Adrenal gland (tissue), 12 donors: Measurements from ENCODE around the gene ASTN2. TPM values are rescaled to one million over a fixed set of nuclear protein-coding genes. Genes with fewer than 3 reads are reported as not detected.

Source experiments
- DNase-seq, 7 donors: peaks; one replicate each; pipeline ENCODE4 v3.0.0-alpha.2; 2019 to 2020
- H3K27ac ChIP-seq, 5 donors: fragments of 200-600 bp; sonication (generic) in 4 of 5; 1 replicate in 3 of 5; 2 replicates in 2 of 5; pipeline versions ENCODE4 v1.5.1 to v1.8.0; 2016 to 2020; ENCODE audit warnings: mild to moderate bottlenecking in 1 of 5
- H3K27me3 ChIP-seq: fragments of 200-600 bp; 2 replicates; pipeline ENCODE4 v1.8.0; 2021
- H3K36me3 ChIP-seq, 2 donors: fragments of 200-600 bp; replicated peaks in 1 of 2; 1 replicate in 1 of 2; 2 replicates in 1 of 2; pipeline versions ENCODE4 v1.5.1 to v1.8.0; 2018 to 2022
- H3K4me1 ChIP-seq, 2 donors: fragments of 200-600 bp; replicated peaks in 1 of 2; 1 replicate in 1 of 2; 2 replicates in 1 of 2; pipeline versions ENCODE4 v1.5.1 to v1.8.0; 2018 to 2021
- H3K4me3 ChIP-seq, 4 donors: fragments of 200-600 bp; sonication (generic) in 3 of 4; one replicate each; pipeline ENCODE4 v1.5.1; 2016 to 2018
- H3K9me3 ChIP-seq, 3 donors: fragments of 200-600 bp; sonication (generic) in 1 of 3; replicated peaks in 1 of 3; 1 replicate in 2 of 3; 2 replicates in 1 of 3; pipeline versions ENCODE4 v1.5.1 to v1.8.0; 2016 to 2021
- POLR2A ChIP-seq, 2 donors: fragments of 450-650 bp; IDR thresholded peaks; one replicate each; pipeline ENCODE4 v1.6.1; 2017; ENCODE audit warnings: antibody characterized with exemption in 2 of 2, mild to moderate bottlenecking in 2 of 2, moderate library complexity in 1 of 2
- WGBS, 4 donors: extraction: QIAGEN DNeasy Blood & Tissue Kit in 2 of 4; methylation state at CpG; one replicate each; pipeline versions ENCODE4 v1.1.5 to v1.1.7; 2013 to 2017; 5-methylcytosine and 5-hydroxymethylcytosine counted together
- intact Hi-C, 2 donors: fragments of 100-400 bp; cut with DNase I; formaldehyde crosslinking; loops; one replicate each; pipeline versions ENCODE4 v1.14.1 to v1.15.0; 2022 to 2023
- polyA plus RNA-seq, 3 donors: library from polyadenylated mRNA; stranded (reverse); fragments of 200-250 nt in 2 of 3; fragments of 350-450 nt in 1 of 3; fragmentation: Illumina TruSeq in 1 of 3; extraction: RNeasy Lipid Tissue Mini Kit (QIAGEN cat#74804) in 1 of 3; gene quantifications; one replicate each; pipeline ENCODE4 v1.2.3, GENCODE V29; 2013 to 2014
- total RNA-seq, 9 donors: library from RNA; depleted of rRNA in 4 of 9; stranded (reverse); fragments of >200 nt in 4 of 9; fragments of 120-200 nt in 1 of 9; fragmentation: NEBNext Ultra II Directional in 1 of 9; extraction: Animal tissue kit (Norgen Biotek cat#: 25700) in 1 of 9; gene quantifications; one replicate each; pipeline versions ENCODE4 v1.1.0 to v1.2.4, GENCODE V29; 2013 to 2023
- TF ChIP-seq, protein P1 (sequence below), 6 experiments: fragments of 450-650 bp in 4 of 6; fragments of 200-600 bp in 2 of 6; sonication (generic) in 1 of 6; IDR thresholded peaks; 1 replicate in 5 of 6; 2 replicates in 1 of 6; pipeline versions ENCODE4 v1.5.1 to v1.8.0; 2016 to 2021; ENCODE audit warnings: antibody characterized with exemption in 6 of 6, mild to moderate bottlenecking in 2 of 6, moderate library complexity in 1 of 6
- donor health status: healthy with polysubstance abuse.
- donor health status: Bipolar disorder and iron deficiency.
- donor health status: DM: yes; HTN: yes; CAD: no.
- donor health status: DM: no; HTN: no; CAD: no.
- donor health status: DM: no; HTN: no; CAD: no.
- donor health status: DM: yes; HTN: yes; CAD: no.

Gene ASTN2
- total and polyA plus RNA-seq, 12 donors: 2.5 to 15.6 (median 6.8) TPM

DNA sequence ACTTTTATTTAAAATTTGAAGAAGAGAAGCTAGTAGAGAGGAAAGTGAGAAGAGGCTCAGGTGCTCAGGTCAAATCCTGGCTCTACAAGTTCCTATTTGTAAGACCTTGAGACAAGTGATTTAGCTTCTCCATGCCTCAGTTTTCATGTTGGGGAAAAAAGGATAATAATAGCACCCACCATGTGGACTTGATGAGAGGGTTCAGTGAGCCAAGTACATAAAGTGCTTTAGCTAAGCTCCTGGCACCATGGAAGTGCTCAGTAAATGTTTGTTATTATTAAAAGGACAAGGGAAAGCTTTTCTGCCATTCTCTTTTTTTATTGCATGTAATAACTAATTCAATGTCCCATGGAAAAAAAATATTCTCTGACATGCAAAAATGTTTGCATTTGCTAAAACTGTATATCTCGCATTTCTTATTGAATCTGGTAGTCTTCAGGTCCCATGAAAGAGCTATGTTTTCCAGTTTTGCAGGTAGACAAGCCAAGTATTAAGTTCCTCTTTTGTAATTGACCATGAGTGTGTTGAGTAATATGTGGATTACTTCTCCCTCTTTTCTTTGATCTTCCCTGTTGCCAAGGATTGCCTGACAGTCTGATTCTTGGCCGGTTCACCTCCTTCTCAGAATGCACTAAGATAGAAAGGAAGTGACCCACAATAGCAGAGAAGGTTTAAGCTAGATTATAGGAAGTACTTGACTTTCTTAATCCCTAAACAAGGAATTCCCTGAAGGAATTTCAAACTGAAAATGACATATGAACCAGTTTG is 773.4 kb downstream of the ASTN2 start:
- 52 to 64% (median 61%) methylated on average over 2 of the region's 2 CpGs for WGBS, 4 donors
- H3K27ac ChIP-seq: no peak overlapping the region
- intact Hi-C loops: no loop called here

DNA sequence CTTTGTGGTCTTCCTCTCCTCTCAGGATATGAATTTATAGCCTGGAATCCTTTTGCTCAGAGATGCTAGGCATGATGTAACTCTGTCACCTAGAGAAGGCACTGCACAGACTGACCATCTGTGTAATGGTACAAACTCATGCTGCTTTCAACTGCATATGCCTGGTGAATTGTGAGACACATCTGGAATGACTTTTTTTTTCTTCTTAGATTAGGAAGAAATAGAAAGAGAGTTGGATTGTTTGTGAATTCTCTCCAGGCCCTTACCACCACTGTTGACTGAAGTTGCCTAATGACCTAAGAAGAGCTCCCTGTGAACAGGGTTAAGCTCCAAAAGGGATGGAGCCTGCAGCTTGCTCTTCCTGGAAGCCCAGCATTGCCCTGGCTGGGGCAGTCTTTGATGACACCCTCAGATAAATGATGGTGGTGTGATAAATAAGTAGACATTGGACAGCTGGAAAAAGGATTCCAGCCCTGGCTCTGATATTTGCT is 775.6 kb downstream of the ASTN2 start:
- no peaks in the 10 kb centered on the region for H3K27me3 ChIP-seq
- H3K36me3 ChIP-seq: no peaks in the 10 kb centered on the region
- intact Hi-C loops: no loop called here
- peaks cover 0 to 1% of the 10 kb centered on the region in 2 donors for H3K4me1 ChIP-seq
- DNase-seq: no peak
- H3K27ac ChIP-seq: no peak overlapping the region
- no peak overlapping the region for H3K4me3 ChIP-seq
- TF ChIP-seq, protein P1, sequence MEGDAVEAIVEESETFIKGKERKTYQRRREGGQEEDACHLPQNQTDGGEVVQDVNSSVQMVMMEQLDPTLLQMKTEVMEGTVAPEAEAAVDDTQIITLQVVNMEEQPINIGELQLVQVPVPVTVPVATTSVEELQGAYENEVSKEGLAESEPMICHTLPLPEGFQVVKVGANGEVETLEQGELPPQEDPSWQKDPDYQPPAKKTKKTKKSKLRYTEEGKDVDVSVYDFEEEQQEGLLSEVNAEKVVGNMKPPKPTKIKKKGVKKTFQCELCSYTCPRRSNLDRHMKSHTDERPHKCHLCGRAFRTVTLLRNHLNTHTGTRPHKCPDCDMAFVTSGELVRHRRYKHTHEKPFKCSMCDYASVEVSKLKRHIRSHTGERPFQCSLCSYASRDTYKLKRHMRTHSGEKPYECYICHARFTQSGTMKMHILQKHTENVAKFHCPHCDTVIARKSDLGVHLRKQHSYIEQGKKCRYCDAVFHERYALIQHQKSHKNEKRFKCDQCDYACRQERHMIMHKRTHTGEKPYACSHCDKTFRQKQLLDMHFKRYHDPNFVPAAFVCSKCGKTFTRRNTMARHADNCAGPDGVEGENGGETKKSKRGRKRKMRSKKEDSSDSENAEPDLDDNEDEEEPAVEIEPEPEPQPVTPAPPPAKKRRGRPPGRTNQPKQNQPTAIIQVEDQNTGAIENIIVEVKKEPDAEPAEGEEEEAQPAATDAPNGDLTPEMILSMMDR (IDR thresholded peaks at IDR 0.05): no peak
- no peak for TF ChIP-seq POLR2A (IDR thresholded peaks at IDR 0.05)
- H3K9me3 ChIP-seq: no peaks in the 10 kb centered on the region

More for the DNA sequence above, 773.4 kb downstream of the ASTN2 start:
- no peak overlapping the region for H3K4me3 ChIP-seq
- no peaks in the 10 kb centered on the region for H3K27me3 ChIP-seq
- H3K4me1 ChIP-seq: peaks cover 0 to 9% of the 10 kb centered on the region in 2 donors
- TF ChIP-seq, protein P1 (IDR thresholded peaks at IDR 0.05): no peak
- TF ChIP-seq POLR2A (IDR thresholded peaks at IDR 0.05): no peak
- no peak for DNase-seq
- H3K36me3 ChIP-seq: no peaks in the 10 kb centered on the region
- no peaks in the 10 kb centered on the region for H3K9me3 ChIP-seq

DNA sequence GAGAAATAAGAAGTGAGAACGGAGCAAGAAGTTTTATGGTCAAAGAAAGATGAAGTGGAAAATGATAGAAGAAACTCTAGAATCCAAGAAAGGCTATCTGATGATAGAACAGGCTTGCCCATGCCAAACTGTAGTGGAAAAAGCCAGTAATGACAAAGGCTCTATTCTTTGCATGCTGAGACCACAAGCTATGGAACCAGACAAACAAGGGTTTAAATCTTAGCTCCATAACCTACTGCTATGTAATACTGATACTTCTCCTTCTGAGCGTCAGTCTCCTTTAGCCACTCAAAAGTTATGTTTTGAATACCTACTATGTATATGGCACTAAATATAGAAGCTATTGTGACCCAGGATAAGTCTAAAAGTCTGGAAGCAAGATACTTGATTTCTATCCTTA is 778.9 kb downstream of the ASTN2 start:
- H3K27me3 ChIP-seq: no peaks in the 10 kb centered on the region
- no peaks in the 10 kb centered on the region for H3K36me3 ChIP-seq
- no peak for DNase-seq
- no peak overlapping the region for H3K4me3 ChIP-seq
- H3K4me1 ChIP-seq: peaks cover 0 to 7% of the 10 kb centered on the region in 2 donors
- intact Hi-C loops: no loop called here
- no peaks in the 10 kb centered on the region for H3K9me3 ChIP-seq
- WGBS, 4 donors: 87 to 95% (median 93%) methylated on average over 2 of the region's 2 CpGs
- TF ChIP-seq, protein P1 (IDR thresholded peaks at IDR 0.05): no peak
- TF ChIP-seq POLR2A (IDR thresholded peaks at IDR 0.05): no peak
- H3K27ac ChIP-seq: no peak overlapping the region

DNA sequence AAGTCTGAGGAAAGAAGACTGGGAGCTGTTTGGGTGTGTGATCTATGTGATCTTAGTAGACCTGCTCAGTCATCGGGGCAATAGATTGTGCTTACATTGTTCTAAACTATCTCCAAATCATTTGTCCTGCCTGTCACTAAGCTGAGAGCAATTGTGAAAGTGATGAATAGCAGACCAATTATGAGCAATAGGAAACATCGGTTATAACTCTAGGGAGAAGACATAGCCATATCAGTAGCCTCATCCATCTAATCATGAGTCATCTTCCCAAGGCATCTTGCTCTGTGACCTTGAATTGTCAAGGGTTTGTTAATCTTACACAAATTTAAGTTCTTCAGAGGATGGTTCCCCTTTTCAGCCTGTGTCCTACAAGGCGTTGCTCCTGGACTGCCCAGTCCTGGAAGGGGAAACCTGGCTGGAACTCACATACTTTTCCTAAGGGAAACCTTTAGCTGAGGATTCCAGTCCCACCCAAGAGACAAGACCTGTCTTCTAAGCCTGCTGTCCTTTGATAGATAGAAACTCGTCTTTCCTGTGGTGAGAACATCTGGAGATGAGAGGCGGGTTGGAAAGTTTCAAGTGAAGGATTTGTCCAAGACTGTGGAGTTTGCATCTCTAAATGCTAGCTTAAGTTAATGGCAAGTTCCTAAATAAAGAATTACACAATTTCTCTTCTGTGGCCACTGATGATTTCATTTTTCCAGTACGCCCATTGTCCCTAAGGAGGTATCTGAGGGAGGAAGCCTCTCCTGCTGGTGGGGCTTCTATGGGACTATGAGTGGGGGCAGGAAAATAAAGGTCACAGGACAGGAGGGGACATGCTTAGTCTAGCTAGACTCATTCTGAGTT is 781.6 kb downstream of the ASTN2 start:
- no peaks in the 10 kb centered on the region for H3K36me3 ChIP-seq
- no peak overlapping the region for H3K4me3 ChIP-seq
- no peak for DNase-seq
- intact Hi-C loops: no loop called here
- H3K4me1 ChIP-seq: peaks cover 0 to 7% of the 10 kb centered on the region in 2 donors
- TF ChIP-seq, protein P1 (IDR thresholded peaks at IDR 0.05): no peak
- TF ChIP-seq POLR2A (IDR thresholded peaks at IDR 0.05): no peak
- H3K9me3 ChIP-seq: no peaks in the 10 kb centered on the region
- no peaks in the 10 kb centered on the region for H3K27me3 ChIP-seq
- H3K27ac ChIP-seq: no peak overlapping the region
- 61 to 66% (median 63%) methylated on average over 6 of the region's 6 CpGs for WGBS, 4 donors
